OCI-LY1 (cell line): Measurements from ENCODE around the gene CRISPLD2.

Experiments used
- CTCF ChIP-seq: fragments of 200-600 bp; sonication (generic), shearing (Covaris generic); IDR thresholded peaks from 2 replicates; pipeline ENCODE4 v1.5.1; 2017; ENCODE audit warnings: mild to moderate bottlenecking, antibody characterized with exemption, low read length, moderate library complexity, mixed read lengths
- EZH2 ChIP-seq: fragments of 200-600 bp; sonication (generic), shearing (Covaris generic); IDR thresholded peaks from 2 replicates; pipeline ENCODE4 v1.8.0; 2017; ENCODE audit warnings: borderline replicate concordance, mixed run types, mild to moderate bottlenecking, antibody characterized with exemption, low read length, moderate library complexity, mixed read lengths

- TF ChIP-seq CTCF (no peak), EZH2 (no peak)
These were observed 3.2 kb downstream of the CRISPLD2 start for GRCh38 chr16:84822990-84823389.
